Subcutaneous adipose tissue (tissue), 4 donors: Measurements from ENCODE around the gene STIM2. TPM values are rescaled to one million over a fixed set of nuclear protein-coding genes. Genes with fewer than 3 reads are reported as not detected.

Source experiments
- CTCF ChIP-seq: fragments of 450-650 bp; IDR thresholded peaks from one replicate; pipeline ENCODE4 v1.5.1; 2016; ENCODE audit warnings: low read depth, mild to moderate bottlenecking, control low read depth, antibody characterized with exemption, moderate library complexity
- total RNA-seq, 4 donors: library from RNA; depleted of rRNA; stranded (reverse); fragments of >200 nt; gene quantifications; one replicate each; pipeline ENCODE4 v1.1.0, GENCODE V29; 2016

STIM2 gene
- total RNA-seq, 4 donors from 2014 or later: 9.0 to 19.6 (median 15.3) TPM

- no peak for TF ChIP-seq CTCF
Measured at GRCh38 chr4:26857278-26858034, 3.2 kb upstream of the STIM2 start.

GRCh38 chr4:26858035-26858918 lies 2.4 kb upstream of the STIM2 start:
- TF ChIP-seq CTCF: no peak

GRCh38 chr4:26858947-26859401 lies 1.7 kb upstream of the STIM2 start:
- TF ChIP-seq CTCF: no peak

GRCh38 chr4:26859762-26860156 lies 882 bp upstream of the STIM2 start:
- TF ChIP-seq CTCF: no peak

- TF ChIP-seq CTCF: no peak
Measured at GRCh38 chr4:26860922-26861433, 337 bp downstream of the STIM2 start.

- no peak for TF ChIP-seq CTCF
Measured at GRCh38 chr4:26861434-26862186, 969 bp downstream of the STIM2 start.
